Measurements from ENCODE around the gene CD34. TPM values are rescaled to one million over a fixed set of nuclear protein-coding genes. Genes with fewer than 3 reads are reported as not detected.

Gene CD34
- total RNA-seq, 1 experiment from 2014 or later, result not detected

- TF ChIP-seq, protein P1, sequence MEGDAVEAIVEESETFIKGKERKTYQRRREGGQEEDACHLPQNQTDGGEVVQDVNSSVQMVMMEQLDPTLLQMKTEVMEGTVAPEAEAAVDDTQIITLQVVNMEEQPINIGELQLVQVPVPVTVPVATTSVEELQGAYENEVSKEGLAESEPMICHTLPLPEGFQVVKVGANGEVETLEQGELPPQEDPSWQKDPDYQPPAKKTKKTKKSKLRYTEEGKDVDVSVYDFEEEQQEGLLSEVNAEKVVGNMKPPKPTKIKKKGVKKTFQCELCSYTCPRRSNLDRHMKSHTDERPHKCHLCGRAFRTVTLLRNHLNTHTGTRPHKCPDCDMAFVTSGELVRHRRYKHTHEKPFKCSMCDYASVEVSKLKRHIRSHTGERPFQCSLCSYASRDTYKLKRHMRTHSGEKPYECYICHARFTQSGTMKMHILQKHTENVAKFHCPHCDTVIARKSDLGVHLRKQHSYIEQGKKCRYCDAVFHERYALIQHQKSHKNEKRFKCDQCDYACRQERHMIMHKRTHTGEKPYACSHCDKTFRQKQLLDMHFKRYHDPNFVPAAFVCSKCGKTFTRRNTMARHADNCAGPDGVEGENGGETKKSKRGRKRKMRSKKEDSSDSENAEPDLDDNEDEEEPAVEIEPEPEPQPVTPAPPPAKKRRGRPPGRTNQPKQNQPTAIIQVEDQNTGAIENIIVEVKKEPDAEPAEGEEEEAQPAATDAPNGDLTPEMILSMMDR (conservative IDR thresholded peaks at IDR 0.05; ENCODE audit: low read depth, low read length), result no peak
- TF ChIP-seq EZH2 (IDR thresholded peaks at IDR 0.05; ENCODE audit: borderline replicate concordance, low read depth, low read length, poor library complexity, severe bottlenecking), result no peak
- DNase-seq (ENCODE audit: low spot score), result no peak
- no TSS peak for BruUV-seq (replicated peaks)
- ChIA-PET POLR2A (ENCODE audit: low non-redundant PET) (no interaction called here), CTCF (no interaction called here)
- no peak overlapping the region for H3K4me3 ChIP-seq (ENCODE audit: low read depth, low read length, poor library complexity, severe bottlenecking)
- intact Hi-C loops (cut with micrococcal nuclease; ENCODE audit: unreplicated experiment), result no loop called here
- H3K4me1 ChIP-seq (ENCODE audit: insufficient read depth, low read length, poor library complexity, severe bottlenecking), result no peaks in the 10 kb centered on the region
- H3K36me3 ChIP-seq (ENCODE audit: insufficient read depth, low read length, poor library complexity, severe bottlenecking), result no peaks in the 10 kb centered on the region
- H3K27ac ChIP-seq (ENCODE audit: low read depth, low read length, poor library complexity, severe bottlenecking), result no peak overlapping the region
- no peaks in the 10 kb centered on the region for H3K9me3 ChIP-seq (ENCODE audit: low read depth, low read length, poor library complexity, severe bottlenecking)
- H3K27me3 ChIP-seq (replicated peaks; ENCODE audit: insufficient read depth, low read depth, low read length, poor library complexity), result no peaks in the 10 kb centered on the region
Measured at GRCh38 chr1:207872621-207873020, 38.3 kb downstream of the CD34 start.

DNA sequence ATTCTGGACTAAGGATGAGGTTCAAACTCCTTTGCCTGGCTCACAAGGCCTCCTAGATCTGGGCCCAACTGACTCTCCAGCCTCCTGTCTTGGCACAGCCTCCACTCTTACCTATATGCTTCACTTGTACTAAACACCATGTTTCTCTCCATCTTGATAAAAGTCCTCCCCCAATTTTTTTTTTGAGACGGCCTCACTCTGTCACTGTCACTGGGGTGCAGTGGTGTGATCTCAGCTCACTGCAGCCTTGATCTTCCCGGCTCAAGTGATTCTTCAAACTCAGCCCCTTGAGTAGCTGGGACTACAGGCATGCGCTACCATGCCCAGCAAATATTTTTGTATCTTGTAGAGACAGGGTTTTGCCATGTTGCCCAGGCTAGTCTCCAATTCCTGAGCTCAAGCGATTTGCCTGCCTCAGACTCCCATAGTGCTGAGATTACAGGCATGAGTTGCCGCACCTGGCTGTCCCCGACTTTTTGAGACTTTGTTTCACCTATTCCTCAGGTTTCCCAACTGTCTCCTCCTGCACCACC, 39.7 kb downstream of the CD34 start:
- Histone ChIP-seq H3K4me1 (ENCODE audit: insufficient read depth, low read length, poor library complexity, severe bottlenecking) (no peaks in the 10 kb centered on the region), H3K36me3 (ENCODE audit: insufficient read depth, low read length, poor library complexity, severe bottlenecking) (no peaks in the 10 kb centered on the region), H3K4me3 (ENCODE audit: low read depth, low read length, poor library complexity, severe bottlenecking) (no peak overlapping the region), H3K27me3 (replicated peaks; ENCODE audit: insufficient read depth, low read depth, low read length, poor library complexity) (no peaks in the 10 kb centered on the region), H3K27ac (ENCODE audit: low read depth, low read length, poor library complexity, severe bottlenecking) (no peak overlapping the region), H3K9me3 (ENCODE audit: low read depth, low read length, poor library complexity, severe bottlenecking) (no peaks in the 10 kb centered on the region)
- DNase-seq (ENCODE audit: low spot score), result no peak
- BruUV-seq (replicated peaks), result no TSS peak
- ChIA-PET CTCF (no interaction called here), POLR2A (ENCODE audit: low non-redundant PET) (no interaction called here)
- intact Hi-C loops (cut with micrococcal nuclease; ENCODE audit: unreplicated experiment), result no loop called here
- no peak for TF ChIP-seq EZH2 (IDR thresholded peaks at IDR 0.05; ENCODE audit: borderline replicate concordance, low read depth, low read length, poor library complexity, severe bottlenecking)
- TF ChIP-seq, protein P1 (conservative IDR thresholded peaks at IDR 0.05; ENCODE audit: low read depth, low read length), result no peak

DNA sequence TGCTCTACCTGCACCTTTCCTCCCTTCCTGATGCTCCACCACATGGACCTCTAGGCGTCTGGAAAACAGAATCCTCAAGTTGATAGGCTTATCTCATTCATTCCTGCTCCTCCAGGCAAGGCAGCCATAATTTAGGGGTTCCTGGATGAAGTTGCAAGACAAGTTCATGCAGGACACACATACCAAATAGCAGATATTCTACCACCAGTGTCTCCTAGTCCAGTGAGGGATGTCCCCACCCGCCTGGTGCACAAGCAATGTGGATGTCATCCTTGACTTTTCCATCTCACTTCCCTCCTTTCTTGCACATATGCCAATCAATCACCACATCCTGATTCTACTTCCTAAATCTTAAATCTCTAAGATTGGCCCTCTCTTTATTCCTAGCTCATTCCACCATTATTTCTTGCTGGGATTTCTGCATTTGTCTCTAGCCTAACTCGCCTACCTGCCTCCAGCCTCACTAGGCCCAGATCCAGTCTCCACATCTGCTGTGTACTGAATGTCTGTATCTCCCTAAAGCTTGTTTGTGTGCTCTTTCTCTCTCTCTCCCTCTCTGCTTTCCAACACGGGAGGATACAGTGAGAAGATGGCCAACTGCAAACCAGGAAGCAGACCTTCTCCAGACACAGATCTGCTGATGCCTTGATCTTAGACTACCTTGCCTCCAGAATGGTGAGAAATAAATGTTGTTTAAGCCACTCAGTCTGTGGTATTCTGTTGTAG, 40.5 kb downstream of the CD34 start:
- intact Hi-C loops (cut with micrococcal nuclease; ENCODE audit: unreplicated experiment), result no loop called here
- ChIA-PET POLR2A (ENCODE audit: low non-redundant PET) (no interaction called here), CTCF (no interaction called here)
- Histone ChIP-seq H3K4me3 (ENCODE audit: low read depth, low read length, poor library complexity, severe bottlenecking) (no peak overlapping the region), H3K4me1 (ENCODE audit: insufficient read depth, low read length, poor library complexity, severe bottlenecking) (no peaks in the 10 kb centered on the region), H3K9me3 (ENCODE audit: low read depth, low read length, poor library complexity, severe bottlenecking) (no peaks in the 10 kb centered on the region), H3K36me3 (ENCODE audit: insufficient read depth, low read length, poor library complexity, severe bottlenecking) (no peaks in the 10 kb centered on the region), H3K27ac (ENCODE audit: low read depth, low read length, poor library complexity, severe bottlenecking) (no peak overlapping the region), H3K27me3 (replicated peaks; ENCODE audit: insufficient read depth, low read depth, low read length, poor library complexity) (no peaks in the 10 kb centered on the region)
- DNase-seq (ENCODE audit: low spot score), result no peak
- TF ChIP-seq, protein P1 (conservative IDR thresholded peaks at IDR 0.05; ENCODE audit: low read depth, low read length), result no peak
- TF ChIP-seq EZH2 (IDR thresholded peaks at IDR 0.05; ENCODE audit: borderline replicate concordance, low read depth, low read length, poor library complexity, severe bottlenecking), result no peak
- no TSS peak for BruUV-seq (replicated peaks)

Measured in A673 (cell line).